Astrocyte (in vitro differentiated cells and primary cell): ENCODE measurements around the gene CD58.

ENCODE experiments used
- CTCF ChIP-seq: IDR thresholded peaks from 2 replicates; pipeline ENCODE4 v1.5.1; 2011; ENCODE audit warnings: low read depth, mild to moderate bottlenecking, inconsistent platforms, low read length, moderate library complexity; ENCODE audit not compliant: insufficient read depth
- EZH2 ChIP-seq: IDR thresholded peaks from 2 replicates; pipeline ENCODE4 v1.6.1; 2012; ENCODE audit warnings: mild to moderate bottlenecking, low read length, inconsistent platforms; ENCODE audit not compliant: insufficient read depth

- TF ChIP-seq EZH2 = no peak
- TF ChIP-seq CTCF = no peak
Observed at GRCh38 chr1:116474921-116475849, 95.6 kb downstream of the CD58 start.
